CD1c-positive myeloid dendritic cell (primary cell): Measurements from ENCODE around the gene KPTN.
"Not testable (repeated sequence)": the region's sequence is repeated elsewhere in the genome, so short reads cannot be mapped to it uniquely, and the experiment has no call there.

Experiments
- DNase-seq: peaks from one replicate; pipeline ENCODE4 v3.0.0-alpha.2; 2016; ENCODE audit errors: extremely low spot score

The KPTN gene

DNA sequence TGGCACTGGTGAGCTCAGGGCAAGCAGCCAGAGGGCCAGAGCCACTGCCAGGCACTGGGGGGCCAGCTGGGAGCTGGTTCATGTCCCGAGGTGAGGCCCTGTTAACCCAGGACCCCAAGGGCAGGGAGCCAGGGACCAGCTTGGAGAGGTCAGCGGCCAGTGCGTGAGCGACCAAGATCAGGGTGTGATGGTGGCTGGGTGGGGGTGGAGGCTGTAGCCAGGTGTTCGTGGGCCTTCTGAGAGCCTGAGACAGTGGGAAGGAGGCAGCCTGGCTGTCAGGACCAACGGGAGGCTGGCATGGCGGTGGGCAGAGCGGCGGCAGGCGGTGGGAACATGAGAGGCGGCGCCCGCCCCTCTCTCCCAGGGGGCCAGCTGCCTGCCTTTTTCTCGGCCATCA lies 8.1 kb upstream of the KPTN start:
- DNase-seq, result no peak

DNA sequence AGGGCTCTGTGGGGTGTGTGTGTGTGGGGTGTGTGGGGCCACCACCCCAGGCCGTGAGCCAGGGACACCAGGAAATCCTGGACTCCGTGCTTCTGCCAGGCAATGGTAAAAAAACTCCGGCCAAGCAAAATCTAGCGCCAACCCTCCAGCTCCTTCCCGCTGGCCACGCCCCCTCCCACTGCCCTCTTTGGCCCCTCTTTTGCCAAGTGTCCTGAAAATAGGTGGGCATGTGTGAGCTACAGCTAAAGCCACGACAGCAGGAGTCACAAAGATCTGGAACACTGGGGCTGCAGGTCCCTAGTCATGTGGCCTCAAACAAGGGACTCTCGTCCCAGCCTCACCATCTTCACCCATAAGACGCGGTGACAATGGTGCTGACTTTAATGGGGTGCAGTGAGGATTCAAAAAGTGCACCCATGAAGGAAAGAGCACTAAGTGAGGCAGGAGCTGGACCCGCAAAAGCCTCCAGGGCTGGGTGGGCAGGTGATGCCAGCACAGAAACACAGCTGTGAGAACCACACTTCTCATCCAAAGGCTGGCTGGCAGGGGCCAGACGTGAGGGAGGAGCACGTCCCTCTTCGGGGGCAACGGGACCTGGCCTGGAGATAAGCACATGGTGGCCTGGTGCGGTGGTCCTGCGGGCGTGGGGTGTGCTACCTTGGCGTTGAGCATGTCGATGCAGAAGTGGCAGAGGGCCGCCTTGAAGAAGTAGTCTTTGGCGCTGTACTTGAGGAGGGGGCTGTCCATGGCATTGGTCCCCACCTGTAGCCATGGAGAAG lies 7.5 kb upstream of the KPTN start:
- DNase-seq, result no peak

- no peak for DNase-seq
Observed at GRCh38 chr19:47490847-47491246, 6.8 kb upstream of the KPTN start.

DNA sequence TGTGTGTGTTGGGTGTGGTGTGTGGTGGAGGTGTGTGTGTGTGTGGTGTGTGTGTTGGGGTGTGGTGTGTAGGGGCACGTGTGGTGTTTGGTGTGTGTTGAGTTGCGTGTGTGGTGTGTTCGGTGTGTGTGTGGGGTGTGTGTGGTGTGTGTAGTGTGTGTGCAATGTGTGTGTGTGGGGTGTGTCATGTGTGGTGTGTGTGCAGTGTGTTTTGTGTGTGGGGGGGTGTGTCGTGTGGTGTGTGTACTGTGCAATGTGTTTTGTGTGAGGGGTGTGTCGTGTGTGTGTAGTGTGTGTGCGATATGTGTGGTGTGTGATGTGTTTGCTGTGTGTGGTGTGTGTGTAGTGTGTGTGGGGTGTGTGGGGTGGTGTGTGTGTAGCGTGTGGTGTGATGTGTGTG lies 6.0 kb upstream of the KPTN start:
- no peak for DNase-seq

GRCh38 chr19:47489072-47489914 lies 5.3 kb upstream of the KPTN start:
- DNase-seq, result no peak

- no peak for DNase-seq
Observed at GRCh38 chr19:47487551-47488515, 3.8 kb upstream of the KPTN start.

DNA sequence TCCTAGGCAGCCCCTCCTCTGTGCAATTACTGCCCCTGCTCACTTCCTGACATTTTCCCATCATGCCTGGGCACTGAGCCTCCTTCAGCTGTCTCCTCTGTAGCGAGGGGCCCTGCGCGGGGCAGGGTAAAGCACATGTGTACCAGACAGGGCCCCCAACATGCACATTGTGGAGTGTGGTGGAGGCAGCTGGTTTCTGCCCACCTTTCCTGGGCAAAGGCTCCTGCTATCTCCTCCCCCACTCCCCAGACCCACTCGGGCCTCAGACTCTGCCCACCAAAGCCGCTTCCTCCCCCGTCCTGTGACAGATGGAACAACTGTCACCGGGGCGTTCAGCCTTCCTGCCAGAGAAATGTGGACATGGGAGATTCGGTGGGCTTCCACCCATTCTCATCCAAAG lies 2.9 kb upstream of the KPTN start:
- no peak for DNase-seq

DNA sequence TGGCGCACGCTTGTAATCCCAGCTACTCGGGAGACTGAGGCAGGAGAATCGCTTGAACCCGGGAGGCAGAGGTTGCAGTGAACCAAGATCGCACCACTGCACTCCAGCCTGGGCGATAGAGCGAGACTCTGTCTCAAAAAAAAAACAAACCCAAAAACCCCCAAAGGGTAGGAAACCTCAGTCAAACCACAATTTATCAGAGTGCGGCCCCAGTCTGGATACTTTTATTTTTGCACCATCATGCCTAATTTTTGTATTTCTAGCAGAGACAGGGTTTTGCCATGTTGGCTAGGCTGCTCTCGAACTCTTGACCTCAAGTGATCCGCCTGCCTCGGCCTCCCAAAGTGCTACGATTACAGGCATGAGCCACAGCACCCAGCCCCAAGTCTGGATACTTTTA lies 2.2 kb upstream of the KPTN start:
- DNase-seq, result not testable (repeated sequence)

- no peak for DNase-seq
Observed at GRCh38 chr19:47485210-47485609, 1.2 kb upstream of the KPTN start.

GRCh38 chr19:47483200-47483599 lies 819 bp downstream of the KPTN start:
- DNase-seq, result no peak

DNA sequence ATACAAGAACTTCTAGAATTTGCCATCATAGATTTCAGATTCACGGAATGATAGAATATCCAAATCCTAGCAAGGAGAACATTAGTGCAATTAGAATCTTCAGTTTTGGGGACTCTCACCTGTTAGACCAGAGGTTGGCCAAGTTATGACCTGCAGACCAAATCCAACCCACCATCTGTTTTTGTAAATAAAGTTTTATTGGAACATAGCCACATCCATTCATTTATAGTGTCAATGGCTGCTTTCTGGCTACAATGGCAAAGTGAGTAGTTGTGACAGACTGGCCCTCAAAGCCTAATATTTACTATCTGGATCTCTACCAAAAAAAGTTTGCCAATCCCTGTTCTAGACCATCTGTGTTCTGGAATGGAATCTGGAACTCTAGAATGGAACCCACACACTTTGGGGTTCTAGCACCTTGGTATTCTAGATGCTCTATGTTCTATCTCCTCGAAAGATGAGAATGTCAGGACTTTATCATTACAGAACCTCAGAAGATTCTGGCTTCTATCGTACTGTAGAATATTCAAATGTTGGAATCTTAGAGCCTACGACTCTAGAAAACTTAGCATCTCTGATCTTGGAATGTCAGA lies 2.5 kb downstream of the KPTN start:
- no peak for DNase-seq

DNA sequence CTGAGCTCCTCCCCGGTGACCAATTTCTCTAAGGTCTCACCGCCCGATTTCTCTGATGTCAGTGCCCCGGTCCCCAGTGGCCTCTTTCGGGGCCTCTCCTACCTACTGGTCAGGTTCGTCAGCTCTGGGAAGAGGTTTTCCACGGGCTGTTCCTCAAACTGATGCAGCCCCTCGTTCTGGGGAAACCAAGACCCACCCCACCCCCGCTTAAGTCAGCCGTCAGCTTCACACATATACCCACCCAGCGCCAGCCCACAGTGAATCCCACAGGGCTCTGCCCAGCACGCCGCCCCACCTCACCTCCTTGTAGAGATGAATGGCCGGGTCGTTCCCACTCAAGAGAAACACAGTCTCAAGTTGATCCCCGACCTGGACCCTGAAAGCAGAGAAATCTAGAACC lies 3.4 kb downstream of the KPTN start:
- DNase-seq, result no peak

GRCh38 chr19:47479701-47480503 lies 4.1 kb downstream of the KPTN start:
- peak; percentile 63 for DNase-seq

- DNase-seq, result no peak
Observed at GRCh38 chr19:47476438-47476972, 7.5 kb downstream of the KPTN start.

DNA sequence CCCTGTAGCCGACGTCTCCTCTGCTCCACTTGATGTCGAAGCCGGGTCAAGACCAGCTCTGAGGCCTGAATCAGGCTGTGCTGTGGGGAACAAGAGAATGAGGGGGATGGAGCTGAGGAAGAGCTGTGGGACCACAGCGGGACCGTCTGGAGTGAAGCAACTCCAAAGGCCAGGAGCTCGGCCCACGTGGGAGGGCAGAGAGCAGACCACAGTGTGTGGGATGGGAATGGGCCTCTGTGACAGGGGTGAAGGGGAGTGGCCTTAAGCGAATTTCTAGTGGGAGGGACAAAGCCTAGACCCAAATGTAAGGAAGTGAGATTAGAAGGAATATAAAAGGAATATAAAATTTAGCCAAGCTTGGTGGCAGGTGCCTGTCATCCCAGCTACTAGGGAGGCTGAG lies 8.6 kb downstream of the KPTN start:
- DNase-seq, result peak; percentile 78

- DNase-seq, result no peak
Observed at GRCh38 chr19:47473336-47473735, 10.7 kb downstream of the KPTN start.

GRCh38 chr19:47471733-47472457 lies 12.1 kb downstream of the KPTN start, which contains the start of gene SLC8A2:
SLC8A2 (minus strand) TSS chr19:47471893; CDS start chr19:47466403, 5,490 bp downstream.
- peak; percentile 63 for DNase-seq

GRCh38 chr19:47471381-47471732 lies 12.7 kb downstream of the KPTN start:
- DNase-seq, result no peak

GRCh38 chr19:47470447-47471195 lies 13.4 kb downstream of the KPTN start:
- no peak for DNase-seq
